Activated naive CD8-positive, alpha-beta T cell treated with anti-CD3 and anti-CD28 coated beads, Interleukin-2, amount 50 U/mL, for 24 hours (primary cell): ENCODE data around the gene SLC24A4.

Experiments
- ATAC-seq: fragments of 150-1000 bp; cut with Tn5 transposase; one replicate; pipeline ENCODE4 v1.10.0; 2021
- DNase-seq: peaks from one replicate; pipeline ENCODE4 v3.0.0; 2021
- H3K27ac Mint-ChIP-seq: one replicate; pipeline ENCODE4 v1.8.0; 2021; ENCODE audit warnings: mild to moderate bottlenecking, mixed read lengths
- H3K27me3 Mint-ChIP-seq: one replicate; pipeline ENCODE4 v1.8.0; 2021; ENCODE audit warnings: mixed read lengths
- H3K36me3 Mint-ChIP-seq: one replicate; pipeline ENCODE4 v1.8.0; 2021; ENCODE audit warnings: low read depth, mixed read lengths
- H3K4me1 Mint-ChIP-seq: one replicate; pipeline ENCODE4 v1.8.0; 2021; ENCODE audit warnings: mixed read lengths
- H3K4me3 Mint-ChIP-seq: one replicate; pipeline ENCODE4 v1.8.0; 2021; ENCODE audit warnings: mild to moderate bottlenecking, moderate library complexity, mixed read lengths
- H3K9me3 Mint-ChIP-seq: one replicate; pipeline ENCODE4 v1.8.0; 2021; ENCODE audit warnings: mixed read lengths

SLC24A4 gene

DNA sequence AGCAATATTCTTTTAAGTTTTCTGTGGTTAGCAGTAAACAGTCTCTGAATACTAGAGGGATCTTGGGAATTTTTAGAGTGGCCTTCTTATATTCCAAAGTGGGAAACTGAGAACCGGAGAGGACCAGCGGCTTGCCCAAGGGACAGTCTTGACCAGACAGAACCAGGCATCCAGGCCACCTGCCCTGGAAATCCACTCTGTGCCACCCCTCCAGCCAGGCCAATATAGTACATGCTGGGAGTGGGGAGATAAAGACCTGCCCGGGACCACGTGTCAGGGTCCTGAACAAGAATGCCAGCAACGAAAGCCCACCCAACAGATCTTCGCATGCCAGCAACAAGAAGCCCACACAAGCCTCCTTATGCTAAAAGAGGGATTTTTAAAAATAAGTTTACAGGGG, 141.2 kb downstream of the SLC24A4 start:
- Mint-ChIP-seq H3K4me1 (peaks cover 30% of the 10 kb centered on the region), H3K27ac (no peak overlapping the region), H3K4me3 (no peak overlapping the region), H3K27me3 (no peaks in the 10 kb centered on the region), H3K9me3 (peaks cover 6% of the 10 kb centered on the region), H3K36me3 (peaks cover 5% of the 10 kb centered on the region)
- DNase-seq: no peak
- ATAC-seq: no peak

DNA sequence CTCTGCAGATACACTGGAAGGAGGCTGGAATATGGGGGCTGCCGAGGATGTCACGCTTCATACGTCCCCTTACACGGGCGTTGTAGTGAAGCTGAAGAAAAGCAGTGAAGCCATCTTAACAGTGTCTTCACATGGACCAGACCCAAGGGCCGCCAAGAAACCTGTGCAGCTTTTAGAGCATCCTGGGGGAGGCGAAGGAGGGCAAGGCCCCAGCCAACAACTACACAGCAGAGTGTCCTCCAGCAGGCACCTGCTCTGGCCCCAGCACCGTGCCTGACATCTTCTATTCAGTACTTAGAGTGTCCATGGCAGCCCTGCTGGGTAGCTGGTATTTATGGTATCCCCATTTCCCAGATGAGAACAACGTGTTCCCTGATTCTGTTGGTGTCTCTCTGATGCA, 141.8 kb downstream of the SLC24A4 start:
- ATAC-seq: no peak
- H3K4me1 Mint-ChIP-seq: peaks cover 26% of the 10 kb centered on the region

DNA sequence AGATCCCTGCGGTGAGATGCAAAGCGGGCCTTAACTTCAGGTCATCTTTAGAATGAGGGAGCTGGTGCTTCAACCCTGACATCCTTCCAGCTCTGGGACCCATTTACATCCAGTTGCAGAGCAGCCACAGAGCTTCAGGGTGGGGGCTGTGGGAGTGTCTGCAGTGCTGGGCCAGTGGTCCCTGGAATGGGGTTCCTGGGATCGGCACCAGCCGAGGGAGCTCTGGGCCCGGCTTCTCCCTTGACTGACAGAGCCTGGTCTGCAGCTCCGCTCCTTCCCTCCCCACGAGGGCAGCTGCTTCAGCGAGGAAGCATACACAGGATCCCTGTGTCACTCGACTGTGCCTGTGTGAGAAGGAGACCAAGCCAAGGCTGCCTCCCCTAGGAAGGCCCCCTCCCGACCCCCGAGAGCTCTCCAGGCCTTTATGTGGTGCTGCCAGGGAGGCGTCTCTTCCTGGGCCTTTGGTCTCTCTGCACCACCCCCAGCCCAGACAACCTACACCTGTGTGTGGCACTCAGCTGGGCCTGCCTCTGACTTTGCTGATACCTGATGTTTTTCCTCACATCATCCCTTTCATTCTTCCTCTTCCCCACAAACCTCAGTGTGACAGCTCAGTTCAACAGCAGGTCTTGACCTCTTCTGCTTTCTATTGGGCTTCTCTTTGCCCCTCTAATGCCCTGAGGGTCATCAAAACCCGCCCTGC, 142.5 kb downstream of the SLC24A4 start:
- DNase-seq (no peak), ATAC-seq (no peak)
- H3K9me3 Mint-ChIP-seq: peaks cover 14% of the 10 kb centered on the region
- no peak overlapping the region for H3K4me3 Mint-ChIP-seq
- H3K36me3 Mint-ChIP-seq: peaks cover 5% of the 10 kb centered on the region
- H3K4me1 Mint-ChIP-seq: peaks cover 20% of the 10 kb centered on the region
- H3K27ac Mint-ChIP-seq: no peak overlapping the region
- no peaks in the 10 kb centered on the region for H3K27me3 Mint-ChIP-seq

More for the DNA sequence above, 141.8 kb downstream of the SLC24A4 start:
- Mint-ChIP-seq H3K4me3 (no peak overlapping the region), H3K27me3 (no peaks in the 10 kb centered on the region), H3K27ac (no peak overlapping the region), H3K36me3 (peaks cover 5% of the 10 kb centered on the region), H3K9me3 (peaks cover 10% of the 10 kb centered on the region)
- DNase-seq: no peak

DNA sequence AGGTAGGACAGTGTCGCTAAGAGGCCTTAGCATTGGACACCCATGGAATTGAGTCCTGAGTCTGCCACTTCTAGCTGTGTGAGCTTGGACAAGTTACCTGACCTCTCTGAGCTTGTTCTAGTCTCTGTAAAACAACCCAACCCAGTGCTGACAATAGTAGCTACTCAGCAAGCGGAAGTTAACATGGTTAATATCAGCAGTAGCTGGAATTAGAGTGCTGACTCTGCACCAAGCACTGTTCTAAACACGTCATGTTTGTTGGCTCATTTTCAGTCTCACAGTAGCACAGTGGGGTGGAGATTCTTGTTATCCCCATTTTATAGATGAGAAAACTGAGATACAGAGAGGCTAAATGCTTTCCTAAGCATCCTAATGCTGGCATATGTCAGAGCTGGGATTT, 143.1 kb downstream of the SLC24A4 start:
- peaks cover 5% of the 10 kb centered on the region for H3K36me3 Mint-ChIP-seq
- peaks cover 16% of the 10 kb centered on the region for H3K4me1 Mint-ChIP-seq
- H3K27ac Mint-ChIP-seq: no peak overlapping the region
- H3K9me3 Mint-ChIP-seq: peaks cover 14% of the 10 kb centered on the region
- H3K4me3 Mint-ChIP-seq: no peak overlapping the region
- ATAC-seq (no peak), DNase-seq (no peak)
- no peaks in the 10 kb centered on the region for H3K27me3 Mint-ChIP-seq

DNA sequence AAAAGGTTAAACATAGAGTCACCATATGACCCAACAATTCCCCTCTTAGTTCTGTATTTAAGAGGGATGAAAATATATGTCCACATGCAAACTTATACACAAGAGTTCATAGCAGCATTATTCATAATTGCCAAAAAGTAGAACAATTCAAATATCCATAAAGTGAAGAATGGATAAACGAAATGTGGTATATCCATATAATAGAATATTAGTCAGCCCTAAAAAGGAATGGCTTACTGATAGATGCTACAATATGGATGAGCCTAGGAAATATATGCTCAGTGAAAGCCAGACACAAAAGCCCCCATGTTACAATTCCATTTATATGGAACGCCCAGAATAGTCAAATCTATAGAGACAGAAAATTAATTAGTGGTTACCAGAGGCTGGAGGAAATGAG, 146.6 kb downstream of the SLC24A4 start:
- Mint-ChIP-seq H3K4me3 (no peak overlapping the region), H3K9me3 (peaks cover 14% of the 10 kb centered on the region), H3K36me3 (peaks cover 5% of the 10 kb centered on the region), H3K27me3 (no peaks in the 10 kb centered on the region), H3K4me1 (peaks cover 11% of the 10 kb centered on the region), H3K27ac (no peak overlapping the region)
- ATAC-seq (no peak), DNase-seq (no peak)

DNA sequence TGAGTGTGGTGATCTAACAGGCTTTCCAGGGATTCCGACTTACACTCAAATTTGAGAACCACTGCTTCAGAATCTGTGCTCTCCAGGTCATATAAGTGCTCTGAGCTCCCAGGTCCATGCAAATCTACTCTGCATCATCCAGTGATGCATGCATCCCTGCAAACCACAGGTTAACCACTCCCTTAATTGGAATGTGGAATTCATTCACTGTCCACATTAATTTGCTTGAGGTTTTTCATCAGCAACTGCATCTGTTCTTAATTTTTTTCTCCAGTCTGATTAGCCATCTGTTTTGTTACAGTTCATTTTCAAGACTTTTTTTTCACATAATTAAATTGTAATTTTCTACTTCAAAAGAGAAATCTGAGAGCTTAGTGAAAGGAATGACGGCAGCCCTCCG, 147.2 kb downstream of the SLC24A4 start:
- no peak overlapping the region for H3K27ac Mint-ChIP-seq
- H3K36me3 Mint-ChIP-seq: peaks cover 5% of the 10 kb centered on the region
- peaks cover 14% of the 10 kb centered on the region for H3K9me3 Mint-ChIP-seq
- H3K4me3 Mint-ChIP-seq: no peak overlapping the region
- DNase-seq (no peak), ATAC-seq (no peak)
- peaks cover 11% of the 10 kb centered on the region for H3K4me1 Mint-ChIP-seq
- no peaks in the 10 kb centered on the region for H3K27me3 Mint-ChIP-seq

DNA sequence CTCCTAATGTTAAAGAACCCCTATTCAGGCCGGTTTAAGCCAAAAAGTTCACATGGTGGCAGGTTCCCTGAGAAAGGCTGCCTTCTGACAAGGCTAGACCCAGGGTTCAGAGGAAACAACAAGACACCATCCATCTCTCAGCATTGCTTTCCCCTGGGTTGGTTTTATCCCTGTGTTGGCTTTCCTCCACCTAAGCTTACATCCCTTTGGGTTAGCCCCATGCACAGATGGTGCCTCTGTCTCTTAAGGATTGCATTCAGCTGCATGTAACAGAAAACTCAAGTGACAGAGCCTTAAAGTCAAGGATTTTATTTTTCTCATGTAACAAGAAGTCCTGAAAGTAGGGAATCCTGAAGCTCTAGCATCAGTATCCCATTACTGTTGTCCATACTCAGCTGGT, 147.8 kb downstream of the SLC24A4 start:
- Mint-ChIP-seq H3K4me1 (peaks cover 11% of the 10 kb centered on the region), H3K27ac (no peak overlapping the region)

DNA sequence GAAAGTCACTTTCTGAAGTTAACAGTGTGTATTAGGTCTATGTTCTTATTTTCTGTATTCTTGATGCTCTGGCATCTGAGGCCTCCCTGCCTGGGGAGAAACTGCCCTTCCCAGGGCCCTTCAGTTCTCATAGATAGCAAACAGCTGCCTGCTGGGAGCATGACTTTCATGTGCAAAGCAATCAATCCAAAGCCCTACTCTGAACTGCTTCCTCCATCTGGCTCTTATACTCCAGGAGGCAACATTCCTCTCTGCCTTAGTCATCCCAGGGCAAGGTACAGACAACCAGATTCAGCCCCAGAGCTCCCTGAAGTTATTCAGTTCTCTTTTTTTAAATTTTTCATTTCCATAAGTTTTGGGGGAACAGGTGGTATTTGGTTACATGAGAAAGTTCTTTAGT, 149.0 kb downstream of the SLC24A4 start:
- no peak overlapping the region for H3K4me3 Mint-ChIP-seq
- H3K27me3 Mint-ChIP-seq: no peaks in the 10 kb centered on the region
- H3K9me3 Mint-ChIP-seq: peaks cover 14% of the 10 kb centered on the region
- peaks cover 4% of the 10 kb centered on the region for H3K36me3 Mint-ChIP-seq
- ATAC-seq (no peak), DNase-seq (no peak)
- H3K4me1 Mint-ChIP-seq: peaks cover 11% of the 10 kb centered on the region
- no peak overlapping the region for H3K27ac Mint-ChIP-seq

More for the DNA sequence above, 147.8 kb downstream of the SLC24A4 start:
- DNase-seq: no peak
- Mint-ChIP-seq H3K9me3 (peaks cover 14% of the 10 kb centered on the region), H3K36me3 (peaks cover 5% of the 10 kb centered on the region), H3K4me3 (no peak overlapping the region), H3K27me3 (no peaks in the 10 kb centered on the region)
- no peak for ATAC-seq

DNA sequence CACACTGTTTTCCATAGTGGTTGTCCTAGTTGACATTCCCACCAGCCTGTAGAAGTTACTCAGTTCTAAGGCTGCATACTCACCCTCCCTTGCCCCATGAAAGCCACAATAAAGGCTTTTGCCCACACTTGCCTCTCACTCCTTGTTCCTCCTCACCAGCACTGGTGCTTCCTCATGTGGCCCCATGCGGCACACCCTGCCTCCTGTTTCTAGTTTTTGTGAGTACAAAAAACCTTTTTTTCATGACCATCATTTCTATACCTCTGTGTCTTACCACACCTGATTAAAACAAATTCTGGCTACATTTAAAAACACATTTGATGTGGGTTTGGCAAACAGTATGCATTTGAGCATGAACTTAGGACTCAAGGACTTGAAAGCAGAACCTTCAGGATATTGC, 149.9 kb downstream of the SLC24A4 start:
- Mint-ChIP-seq H3K9me3 (peaks cover 8% of the 10 kb centered on the region), H3K4me1 (peaks cover 11% of the 10 kb centered on the region), H3K36me3 (no peaks in the 10 kb centered on the region), H3K27me3 (no peaks in the 10 kb centered on the region), H3K4me3 (no peak overlapping the region), H3K27ac (no peak overlapping the region)
- no peak for ATAC-seq
- DNase-seq: no peak

DNA sequence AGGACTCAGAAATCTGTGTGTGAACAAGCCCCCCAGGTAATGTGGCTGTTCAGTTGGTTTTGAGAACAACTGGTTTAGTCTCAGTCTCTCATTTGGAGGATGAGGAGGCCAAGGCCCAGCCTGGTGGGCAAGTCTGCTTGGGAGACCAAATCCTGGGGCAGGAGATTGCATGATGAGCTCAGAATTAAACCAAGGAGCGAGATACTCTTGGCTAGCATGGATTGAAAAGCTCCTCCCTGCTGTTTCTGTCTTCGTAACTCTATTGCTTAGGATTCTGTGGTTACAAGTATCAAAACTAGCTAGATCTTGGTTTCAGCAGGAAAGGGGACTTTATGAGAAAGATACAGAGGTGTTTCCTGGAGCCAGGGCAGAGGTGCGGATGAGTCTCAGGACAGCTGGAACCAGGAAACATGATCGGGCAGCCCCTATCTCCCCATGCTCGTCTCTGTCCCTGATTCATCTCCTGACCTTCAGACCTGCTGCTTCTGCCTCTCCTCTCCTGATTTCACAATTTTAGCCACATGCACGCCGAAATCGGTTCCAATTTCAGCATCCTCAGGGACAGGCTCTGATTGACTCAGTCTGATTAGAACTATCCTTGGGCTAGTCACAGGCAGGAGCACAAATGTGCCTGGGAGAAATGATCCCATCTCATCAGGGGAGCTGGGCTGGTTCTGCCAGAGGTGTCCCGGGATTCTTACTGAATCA, 150.4 kb downstream of the SLC24A4 start:
- DNase-seq (no peak), ATAC-seq (no peak)
- Mint-ChIP-seq H3K27me3 (no peaks in the 10 kb centered on the region), H3K27ac (no peak overlapping the region), H3K4me3 (no peak overlapping the region), H3K4me1 (peaks cover 11% of the 10 kb centered on the region), H3K36me3 (no peaks in the 10 kb centered on the region), H3K9me3 (peaks cover 8% of the 10 kb centered on the region)

DNA sequence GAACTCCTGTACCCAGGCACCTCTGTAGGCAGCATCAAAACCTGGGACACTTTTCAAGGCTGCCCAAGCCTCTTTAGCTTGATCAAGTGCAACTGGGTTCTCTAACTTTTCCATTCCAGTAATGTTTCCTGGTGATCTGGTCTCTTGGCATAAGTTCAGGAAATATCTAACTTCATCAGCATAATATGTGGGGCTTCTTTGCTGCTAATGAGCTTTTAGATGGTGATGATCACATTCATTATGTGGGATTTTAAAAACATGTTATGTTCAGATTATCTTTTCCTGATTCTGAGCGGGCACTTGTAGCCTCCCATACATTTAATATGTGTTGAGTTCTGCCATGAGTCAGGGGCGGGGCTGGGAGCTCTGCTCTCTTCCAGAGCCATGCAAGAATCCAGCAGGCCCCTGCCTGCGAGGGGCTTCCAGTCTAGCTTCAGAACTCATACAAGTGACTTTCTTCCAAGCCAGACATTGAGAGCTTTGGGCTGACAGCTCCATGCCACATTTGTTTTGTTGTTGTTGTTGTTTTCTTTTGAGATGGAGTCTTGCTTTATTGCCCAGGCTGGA, 151.1 kb downstream of the SLC24A4 start:
- Mint-ChIP-seq H3K27ac (no peak overlapping the region), H3K36me3 (no peaks in the 10 kb centered on the region), H3K4me3 (no peak overlapping the region), H3K27me3 (no peaks in the 10 kb centered on the region), H3K4me1 (peaks cover 11% of the 10 kb centered on the region), H3K9me3 (peaks cover 13% of the 10 kb centered on the region)
- no peak for DNase-seq
- ATAC-seq: no peak

DNA sequence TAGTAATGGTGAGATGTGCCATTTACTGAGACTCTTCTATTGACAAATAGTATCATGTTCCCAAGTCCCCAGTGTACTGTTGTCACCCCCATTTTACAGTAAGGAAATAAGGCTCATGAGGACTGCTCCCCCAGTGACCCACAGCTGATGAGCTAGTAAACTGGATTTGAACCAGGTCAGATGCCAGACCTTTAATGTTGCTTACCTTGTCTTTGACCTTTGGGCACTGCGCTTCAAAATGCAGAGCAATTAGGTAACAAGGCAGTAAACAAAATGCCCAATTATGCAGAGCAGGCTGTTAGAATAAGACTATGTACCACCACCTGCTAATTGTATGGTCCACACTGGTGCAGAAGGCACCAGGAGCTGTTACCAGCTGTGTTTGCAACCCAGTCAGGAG, 152.1 kb downstream of the SLC24A4 start:
- ATAC-seq (no peak), DNase-seq (no peak)
- H3K9me3 Mint-ChIP-seq: peaks cover 10% of the 10 kb centered on the region
- no peak overlapping the region for H3K4me3 Mint-ChIP-seq
- peaks cover 11% of the 10 kb centered on the region for H3K4me1 Mint-ChIP-seq
- H3K27ac Mint-ChIP-seq: no peak overlapping the region
- peaks cover 2% of the 10 kb centered on the region for H3K36me3 Mint-ChIP-seq
- H3K27me3 Mint-ChIP-seq: no peaks in the 10 kb centered on the region

DNA sequence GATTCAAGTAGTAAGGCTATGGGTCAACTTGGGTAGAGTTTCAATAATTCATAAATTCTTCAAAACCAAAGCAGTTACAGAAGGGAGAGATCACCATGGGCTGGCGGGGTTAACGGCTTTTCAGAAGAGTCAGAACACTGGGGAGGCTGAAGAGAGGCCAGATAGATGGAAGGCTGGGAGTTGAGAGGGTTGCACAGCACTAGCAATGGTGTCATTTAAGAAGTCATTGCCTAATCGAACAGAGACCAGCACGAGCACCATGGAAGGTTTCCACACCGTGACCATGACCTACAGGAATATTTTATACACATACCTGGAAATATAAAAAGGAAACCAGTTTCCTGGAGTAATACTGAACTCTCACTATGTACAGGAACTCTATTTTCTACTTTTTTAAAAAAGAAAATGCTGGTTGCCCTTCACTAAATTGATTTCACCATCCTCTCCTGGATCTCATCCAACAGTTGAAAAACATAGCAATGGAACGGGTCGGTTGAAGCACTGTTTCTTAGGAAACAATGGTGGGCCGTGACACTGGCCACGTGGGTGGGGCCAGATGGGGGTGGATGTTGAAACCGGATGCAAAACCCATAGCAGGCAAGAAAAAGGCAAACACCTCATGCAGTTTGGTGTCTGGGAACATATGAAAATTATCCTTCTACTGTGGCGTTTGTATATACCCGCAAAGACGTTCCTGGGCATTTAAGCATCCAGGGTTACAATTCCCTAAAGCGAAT, 152.7 kb downstream of the SLC24A4 start:
- Mint-ChIP-seq H3K4me1 (peaks cover 11% of the 10 kb centered on the region), H3K27ac (no peak overlapping the region), H3K27me3 (no peaks in the 10 kb centered on the region), H3K36me3 (peaks cover 2% of the 10 kb centered on the region), H3K4me3 (no peak overlapping the region), H3K9me3 (peaks cover 10% of the 10 kb centered on the region)
- ATAC-seq: no peak
- no peak for DNase-seq

DNA sequence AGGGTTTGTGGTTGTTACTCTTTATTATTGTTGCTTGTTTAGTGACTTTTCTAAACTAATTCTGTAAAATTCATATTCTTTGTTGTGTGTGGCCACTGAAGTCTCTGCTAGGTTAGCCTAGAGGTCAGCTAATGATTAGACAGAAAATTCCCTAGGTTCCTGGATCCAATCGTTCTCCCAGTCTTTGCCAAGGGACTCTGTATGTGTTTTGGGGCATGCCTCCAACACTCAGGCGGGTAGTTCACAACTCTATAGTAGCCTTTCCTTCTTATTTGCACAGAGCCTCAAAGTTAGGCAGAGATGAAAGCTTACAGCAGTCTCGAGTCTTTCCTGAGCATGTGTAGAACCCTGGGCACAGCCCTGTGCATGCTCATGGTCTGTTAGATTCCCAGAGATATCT, 157.9 kb downstream of the SLC24A4 start:
- peaks cover 2% of the 10 kb centered on the region for H3K36me3 Mint-ChIP-seq

More for the DNA sequence above, 157.9 kb downstream of the SLC24A4 start:
- ATAC-seq (no peak), DNase-seq (no peak)
- Mint-ChIP-seq H3K4me1 (no peaks in the 10 kb centered on the region), H3K27me3 (peaks cover 3% of the 10 kb centered on the region), H3K4me3 (no peak overlapping the region), H3K9me3 (peaks cover 12% of the 10 kb centered on the region), H3K27ac (peak overlapping the region; percentile 23)
